Activated CD4-positive, alpha-beta T cell treated with anti-CD3 and anti-CD28 coated beads, Interleukin-2, Interleukin-4, amounts not matched to agents 100 ng/mL and 50 ng/mL, durations not matched to agents 16 hours and 8 hours (primary cell): ENCODE measurements around the gene PTX3.

ENCODE experiments used
- DNase-seq: peaks from one replicate; pipeline ENCODE4 v3.0.0-alpha.2; 2020; ENCODE audit warnings: low spot score

Gene PTX3

GRCh38 chr3:157436583-157437291 is at the start of gene PTX3:
Gene PTX3, plus strand, starts transcription at chr3:157436850. Its CDS starts 84 bp downstream, at chr3:157436934.
- DNase-seq, result peak; percentile 31

- DNase-seq, result no peak
These were observed 48.8 kb upstream of the PTX3 start for GRCh38 chr3:157387708-157388435.

- DNase-seq, result no peak
These were observed 47.7 kb upstream of the PTX3 start for GRCh38 chr3:157388976-157389375.

- no peak for DNase-seq
These were observed 45.7 kb upstream of the PTX3 start for GRCh38 chr3:157390713-157391515.

GRCh38 chr3:157392104-157392503 is 44.5 kb upstream of the PTX3 start:
- no peak for DNase-seq

- no peak for DNase-seq
These were observed 43.5 kb upstream of the PTX3 start for GRCh38 chr3:157393113-157393512.

GRCh38 chr3:157394411-157394810 is 42.2 kb upstream of the PTX3 start:
- no peak for DNase-seq

- DNase-seq, result no peak
These were observed 38.1 kb upstream of the PTX3 start for GRCh38 chr3:157398598-157398997.

- DNase-seq, result no peak
These were observed 32.3 kb upstream of the PTX3 start for GRCh38 chr3:157404381-157404780.

- DNase-seq, result no peak
These were observed 31.2 kb upstream of the PTX3 start for GRCh38 chr3:157405457-157405856.

- no peak for DNase-seq
These were observed 30.3 kb upstream of the PTX3 start for GRCh38 chr3:157406394-157406793.

- no peak for DNase-seq
These were observed 28.9 kb upstream of the PTX3 start for GRCh38 chr3:157407769-157408168.

GRCh38 chr3:157408499-157409149 is 28.0 kb upstream of the PTX3 start:
- DNase-seq, result no peak

GRCh38 chr3:157409516-157409915 is 27.1 kb upstream of the PTX3 start:
- DNase-seq, result no peak

- no peak for DNase-seq
These were observed 25.7 kb upstream of the PTX3 start for GRCh38 chr3:157410945-157411344.

GRCh38 chr3:157412323-157412855 is 24.3 kb upstream of the PTX3 start:
- DNase-seq, result no peak

- no peak for DNase-seq
These were observed 21.8 kb upstream of the PTX3 start for GRCh38 chr3:157414861-157415260.

GRCh38 chr3:157416347-157417087 is 20.1 kb upstream of the PTX3 start:
- DNase-seq, result no peak

- DNase-seq, result no peak
These were observed 19.4 kb upstream of the PTX3 start for GRCh38 chr3:157417247-157417646.

GRCh38 chr3:157418104-157418503 is 18.5 kb upstream of the PTX3 start:
- no peak for DNase-seq

- DNase-seq, result no peak
These were observed 16.0 kb upstream of the PTX3 start for GRCh38 chr3:157420606-157421130.
